ENCODE results near the gene PRR7. TPM values are rescaled to one million over a fixed set of nuclear protein-coding genes. Genes with fewer than 3 reads are reported as not detected.

Gene PRR7
- total RNA-seq, 2 donors from 2014 or later, result 0.90 to 1.1 TPM

GRCh38 chr5:177462021-177462670 is 15.5 kb downstream of the PRR7 start:
- H3K4me3 ChIP-seq, result peak overlapping the region in 1 of 2 donors; percentile 10
- TF ChIP-seq CTCF (IDR thresholded peaks at IDR 0.05), result no peak
- no peaks in the 10 kb centered on the region for H3K27me3 ChIP-seq
- peaks cover 0 to 18% of the 10 kb centered on the region in 2 donors for H3K4me1 ChIP-seq
- peaks cover 21% of the 10 kb centered on the region for H3K36me3 ChIP-seq
- H3K27ac ChIP-seq, result peak overlapping the region; percentile 36 to 41
- no peaks in the 10 kb centered on the region for H3K9me3 ChIP-seq
- no peak for DNase-seq (ENCODE audit: low spot score)

- peaks cover 28% of the 10 kb centered on the region for H3K36me3 ChIP-seq
- no peak for TF ChIP-seq CTCF (IDR thresholded peaks at IDR 0.05)
- no peak for DNase-seq (ENCODE audit: low spot score)
- no peaks in the 10 kb centered on the region for H3K27me3 ChIP-seq
- no peak overlapping the region for H3K4me3 ChIP-seq
- H3K4me1 ChIP-seq, result peaks cover 0 to 27% of the 10 kb centered on the region in 2 donors
- H3K27ac ChIP-seq, result no peak overlapping the region
- H3K9me3 ChIP-seq, result no peaks in the 10 kb centered on the region
Measured at GRCh38 chr5:177465044-177465443, 18.4 kb downstream of the PRR7 start.

GRCh38 chr5:177466861-177467260 is 20.2 kb downstream of the PRR7 start:
- DNase-seq (ENCODE audit: low spot score), result no peak
- Histone ChIP-seq H3K36me3 (peaks cover 22% of the 10 kb centered on the region), H3K4me1 (peaks cover 0 to 39% of the 10 kb centered on the region in 2 donors), H3K9me3 (no peaks in the 10 kb centered on the region), H3K4me3 (no peak overlapping the region), H3K27me3 (no peaks in the 10 kb centered on the region), H3K27ac (no peak overlapping the region)
- no peak for TF ChIP-seq CTCF (IDR thresholded peaks at IDR 0.05)

- Histone ChIP-seq H3K9me3 (no peaks in the 10 kb centered on the region), H3K36me3 (peaks cover 22% of the 10 kb centered on the region), H3K27ac (no peak overlapping the region), H3K4me1 (peaks cover 0 to 39% of the 10 kb centered on the region in 2 donors), H3K4me3 (no peak overlapping the region), H3K27me3 (no peaks in the 10 kb centered on the region)
- no peak for DNase-seq (ENCODE audit: low spot score)
- no peak for TF ChIP-seq CTCF (IDR thresholded peaks at IDR 0.05)
Measured at GRCh38 chr5:177467436-177467835, 20.8 kb downstream of the PRR7 start.

GRCh38 chr5:177468329-177468684 is 21.7 kb downstream of the PRR7 start:
- Histone ChIP-seq H3K27me3 (no peaks in the 10 kb centered on the region), H3K4me3 (no peak overlapping the region), H3K9me3 (no peaks in the 10 kb centered on the region), H3K4me1 (peaks cover 0 to 40% of the 10 kb centered on the region in 2 donors), H3K36me3 (peaks cover 22% of the 10 kb centered on the region), H3K27ac (peak overlapping the region in 1 of 2 donors; percentile 84)
- TF ChIP-seq CTCF (IDR thresholded peaks at IDR 0.05), result no peak
- DNase-seq (ENCODE audit: low spot score), result no peak

Data from right atrium auricular region (tissue), 2 donors.